Stomach (tissue), 4 donors: ENCODE data around the gene TANGO2.

Source experiments
- CTCF ChIP-seq, 7 experiments: fragments of 450-650 bp in 4 of 7; fragments of 200-600 bp in 3 of 7; sonication (generic) in 3 of 7; IDR thresholded peaks; one replicate each; pipeline ENCODE4 v1.5.1; 2016 to 2019; ENCODE audit warnings: antibody characterized with exemption in 7 of 7, control low read depth in 2 of 7, mild to moderate bottlenecking in 1 of 7
- EP300 ChIP-seq: sonication (generic); formaldehyde crosslinking; IDR thresholded peaks from one replicate; pipeline ENCODE4 v1.6.1; 2017; ENCODE audit warnings: antibody characterized with exemption
- POLR2A ChIP-seq, 4 donors: fragments of 450-650 bp; IDR thresholded peaks; one replicate each; pipeline ENCODE4 v1.6.1; 2016; ENCODE audit warnings: antibody characterized with exemption in 4 of 4, control low read depth in 2 of 4, mild to moderate bottlenecking in 1 of 4, moderate library complexity in 1 of 4

- TF ChIP-seq CTCF (IDR thresholded peaks at IDR 0.05) (no peak), POLR2A (IDR thresholded peaks at IDR 0.05) (no peak), EP300 (no peak)
Measured at GRCh38 chr22:20062766-20063083, 41.8 kb downstream of the TANGO2 start.
